HG03066 (cell line): ENCODE measurements around the gene MGAT3.
"Not testable (repeated sequence)": the region's sequence is repeated elsewhere in the genome, so short reads cannot be mapped to it uniquely, and the experiment has no call there.

Experiments
- ATAC-seq: cut with Tn5 transposase; IDR thresholded peaks from one replicate; pipeline ENCODE4 v1.9.1; 2021; ENCODE audit warnings: low read depth; ENCODE audit not compliant: unreplicated experiment

Gene MGAT3, protein sequence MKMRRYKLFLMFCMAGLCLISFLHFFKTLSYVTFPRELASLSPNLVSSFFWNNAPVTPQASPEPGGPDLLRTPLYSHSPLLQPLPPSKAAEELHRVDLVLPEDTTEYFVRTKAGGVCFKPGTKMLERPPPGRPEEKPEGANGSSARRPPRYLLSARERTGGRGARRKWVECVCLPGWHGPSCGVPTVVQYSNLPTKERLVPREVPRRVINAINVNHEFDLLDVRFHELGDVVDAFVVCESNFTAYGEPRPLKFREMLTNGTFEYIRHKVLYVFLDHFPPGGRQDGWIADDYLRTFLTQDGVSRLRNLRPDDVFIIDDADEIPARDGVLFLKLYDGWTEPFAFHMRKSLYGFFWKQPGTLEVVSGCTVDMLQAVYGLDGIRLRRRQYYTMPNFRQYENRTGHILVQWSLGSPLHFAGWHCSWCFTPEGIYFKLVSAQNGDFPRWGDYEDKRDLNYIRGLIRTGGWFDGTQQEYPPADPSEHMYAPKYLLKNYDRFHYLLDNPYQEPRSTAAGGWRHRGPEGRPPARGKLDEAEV

DNA sequence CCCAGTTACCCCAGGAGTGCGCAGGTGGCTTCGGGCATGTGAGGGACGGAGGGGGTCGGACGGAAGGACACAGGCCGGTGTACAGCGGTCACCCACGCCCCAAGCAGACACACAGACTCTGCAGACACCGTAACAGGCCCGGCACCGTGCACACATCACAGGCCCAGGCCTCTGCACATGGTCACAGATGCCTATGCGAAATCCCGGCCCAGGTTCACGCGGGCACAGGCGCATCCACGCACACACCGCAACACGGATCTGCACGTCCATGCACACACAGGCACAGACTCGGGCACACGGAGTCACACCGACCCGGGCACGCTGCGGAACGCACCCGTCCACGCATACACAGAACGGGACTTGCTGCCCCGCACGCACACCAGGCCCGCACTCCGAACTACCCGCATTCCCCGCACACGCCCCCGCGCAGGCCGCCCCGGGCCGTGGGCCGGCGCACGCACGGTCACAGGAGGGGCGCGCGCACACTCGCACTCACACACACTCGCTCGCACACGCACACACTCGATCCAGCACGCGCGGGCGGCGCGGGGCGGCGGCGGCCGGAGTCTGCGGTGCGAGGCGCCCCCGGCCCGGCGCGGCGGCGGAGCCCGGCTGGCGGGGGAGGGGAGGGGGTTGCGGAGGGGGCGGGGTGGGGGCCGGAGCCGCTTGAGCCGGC lies at the start of gene MGAT3:
MGAT3 (plus strand) TSS at position 491 of the 676 bp plus-strand sequence. CDS start 30,336 bp downstream, outside the sequence.
- ATAC-seq: no peak

DNA sequence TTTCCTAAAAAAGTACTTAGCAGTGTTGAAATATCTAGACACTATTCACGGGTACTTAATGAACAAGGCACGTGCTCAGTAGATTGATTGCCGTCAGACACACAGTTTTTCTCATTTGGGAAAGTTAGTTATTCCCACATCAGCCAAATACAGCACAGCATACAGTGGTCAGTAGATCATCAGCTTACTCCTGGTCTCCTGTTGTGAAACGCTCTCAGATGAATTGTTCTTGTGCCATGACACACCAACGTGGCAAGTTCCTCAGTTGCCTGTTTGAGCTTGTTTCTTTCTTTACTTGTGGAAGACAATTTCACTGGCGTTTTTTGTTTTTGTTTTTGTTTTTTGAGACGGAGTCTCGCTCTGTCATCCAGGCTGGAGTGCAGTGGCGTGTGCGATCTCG lies 48.6 kb upstream of the MGAT3 start:
- ATAC-seq: no peak

DNA sequence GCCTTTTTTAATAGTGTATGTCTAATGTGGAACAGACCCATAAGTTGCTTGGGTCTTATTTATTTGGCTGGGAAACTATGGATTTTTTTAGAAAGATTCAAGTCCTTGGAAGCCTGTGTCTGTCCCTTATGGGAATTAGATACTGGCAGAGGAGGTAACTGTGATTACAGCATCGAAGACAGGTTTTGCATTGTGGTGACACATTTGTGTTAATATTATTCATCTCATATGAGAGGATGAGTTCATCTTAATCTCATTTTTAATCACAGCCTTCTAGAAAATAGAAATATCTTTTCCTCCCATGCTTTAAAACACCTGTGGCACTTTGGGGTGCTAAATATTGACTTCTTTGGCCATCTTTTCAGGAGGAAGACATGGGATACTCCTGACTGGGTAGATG lies 48.0 kb upstream of the MGAT3 start:
- ATAC-seq: no peak

DNA sequence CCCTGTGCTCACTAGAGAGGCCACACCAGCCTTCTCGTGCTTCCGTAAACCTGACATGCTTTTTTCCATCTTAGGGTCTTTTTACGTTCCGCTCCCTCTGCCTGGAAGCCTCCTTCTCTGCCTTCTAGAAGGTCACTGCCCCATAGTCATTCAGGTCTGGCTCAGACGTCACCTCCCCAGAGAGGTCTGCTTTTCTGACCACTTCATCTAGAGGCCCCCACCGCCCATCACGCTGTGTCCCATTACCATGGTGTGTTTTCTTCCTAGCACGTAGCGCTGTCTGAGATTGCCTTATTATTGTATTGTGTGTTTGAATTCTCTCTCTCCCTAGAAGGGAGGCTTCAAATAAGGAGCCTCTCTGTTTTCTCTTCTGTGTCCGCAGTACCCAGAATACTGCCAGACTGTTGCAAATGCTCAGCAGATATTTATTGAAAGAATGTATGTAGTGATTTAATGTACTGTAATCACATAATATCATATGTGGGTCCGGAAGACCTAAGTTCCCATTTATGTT lies 47.2 kb upstream of the MGAT3 start:
- no peak for ATAC-seq

DNA sequence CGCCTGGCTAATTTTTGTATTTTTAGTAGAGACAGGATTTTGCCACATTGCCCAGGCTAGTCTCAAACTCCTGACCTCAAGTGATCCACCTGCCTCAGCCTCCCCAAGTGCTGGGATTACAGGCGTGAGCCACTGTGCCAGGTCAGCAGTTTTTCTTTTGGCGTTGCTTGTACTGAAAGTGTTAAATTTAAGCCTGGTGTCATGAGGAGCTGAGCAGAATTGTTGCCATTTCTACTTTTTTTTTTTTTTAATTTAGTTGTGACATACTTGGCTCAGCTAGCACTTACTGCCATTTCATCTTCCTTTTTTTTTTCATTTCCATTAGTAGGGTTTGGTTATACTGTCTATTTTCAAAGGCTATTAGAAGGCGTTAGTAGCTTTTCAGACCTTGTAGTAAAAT lies 46.5 kb upstream of the MGAT3 start:
- no peak for ATAC-seq

DNA sequence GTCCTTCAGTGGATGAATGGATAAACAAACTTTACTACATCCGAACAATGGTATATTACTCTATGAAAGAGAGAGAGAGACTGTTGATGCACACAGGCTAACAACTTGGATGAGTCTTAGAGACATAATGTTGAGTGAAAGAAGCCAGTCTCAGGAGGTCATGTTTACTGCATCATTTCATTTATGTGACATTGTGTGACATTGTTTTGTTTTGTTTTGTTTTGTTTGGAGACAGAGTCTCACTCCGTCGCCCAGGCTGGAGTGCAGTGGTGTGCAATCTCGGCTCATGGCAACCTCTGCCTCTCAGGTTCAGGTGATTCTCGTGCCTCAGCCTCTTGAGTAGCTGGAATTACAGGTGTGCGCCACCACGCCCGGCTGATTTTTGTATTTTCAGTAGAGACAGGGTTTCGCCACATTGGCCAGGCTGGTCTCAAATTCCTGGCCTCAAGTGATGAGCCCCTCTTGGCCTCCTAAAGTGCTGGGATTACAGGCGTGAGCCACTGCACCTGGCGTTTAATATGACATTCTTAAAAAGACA lies 44.9 kb upstream of the MGAT3 start:
- not testable (repeated sequence) for ATAC-seq

DNA sequence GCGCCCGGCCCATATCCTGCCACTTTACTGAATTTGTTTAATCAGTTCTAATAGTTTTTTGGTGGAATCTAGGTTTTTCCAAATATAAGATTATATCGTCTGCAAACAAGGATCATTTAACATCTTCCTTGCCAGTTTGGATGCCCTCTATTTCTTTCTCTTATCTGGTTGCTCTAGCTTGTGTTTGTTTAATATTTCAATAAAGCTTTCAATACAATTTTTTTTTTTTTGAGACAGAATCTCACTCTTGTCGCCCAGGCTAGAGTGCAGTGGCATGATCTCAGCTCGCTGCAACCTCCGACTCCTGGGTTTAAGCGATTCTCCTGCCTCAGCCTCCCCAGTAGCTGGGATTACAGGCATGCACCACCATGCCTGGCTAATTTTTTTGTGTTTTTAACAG lies 43.6 kb upstream of the MGAT3 start:
- ATAC-seq: not testable (repeated sequence)

DNA sequence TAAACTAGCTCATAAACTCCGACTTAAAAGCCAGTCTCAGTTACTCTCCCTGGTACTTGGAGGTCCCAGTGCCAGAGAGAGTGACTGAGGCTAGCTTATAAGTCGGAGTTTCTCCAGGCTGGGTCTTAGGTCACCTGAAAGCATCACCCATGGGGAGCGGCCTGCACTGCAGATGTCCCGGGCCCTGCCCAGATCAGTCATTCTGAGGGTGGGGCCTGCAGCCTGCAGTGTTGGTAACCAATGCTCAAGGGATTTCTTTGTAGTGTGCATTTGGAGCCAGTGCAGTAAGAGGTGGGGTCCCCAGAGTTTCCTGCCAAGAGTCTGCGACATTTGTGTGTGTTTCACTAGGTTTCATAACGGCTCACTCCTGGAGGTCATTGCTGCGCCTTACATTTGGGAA lies 42.4 kb upstream of the MGAT3 start:
- ATAC-seq: no peak

DNA sequence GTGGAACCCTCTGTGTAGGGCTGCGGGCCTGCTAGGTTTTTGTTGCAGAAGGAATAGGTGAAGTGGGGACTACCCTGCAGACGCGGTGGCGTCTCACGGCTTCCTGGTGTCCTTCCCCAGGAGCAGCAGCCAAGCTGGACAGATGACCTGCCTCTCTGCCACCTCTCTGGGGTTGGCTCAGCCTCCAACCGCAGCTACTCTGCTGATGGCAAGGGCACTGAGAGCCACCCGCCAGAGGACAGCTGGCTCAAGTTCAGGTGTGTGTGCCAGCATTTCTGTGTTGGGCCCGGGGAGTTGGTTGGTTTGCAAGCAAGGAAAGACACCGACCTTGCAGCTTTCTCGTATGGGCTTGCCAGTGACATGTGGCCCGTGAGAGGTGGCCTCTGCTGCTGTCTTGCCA lies 41.9 kb upstream of the MGAT3 start:
- ATAC-seq: no peak

DNA sequence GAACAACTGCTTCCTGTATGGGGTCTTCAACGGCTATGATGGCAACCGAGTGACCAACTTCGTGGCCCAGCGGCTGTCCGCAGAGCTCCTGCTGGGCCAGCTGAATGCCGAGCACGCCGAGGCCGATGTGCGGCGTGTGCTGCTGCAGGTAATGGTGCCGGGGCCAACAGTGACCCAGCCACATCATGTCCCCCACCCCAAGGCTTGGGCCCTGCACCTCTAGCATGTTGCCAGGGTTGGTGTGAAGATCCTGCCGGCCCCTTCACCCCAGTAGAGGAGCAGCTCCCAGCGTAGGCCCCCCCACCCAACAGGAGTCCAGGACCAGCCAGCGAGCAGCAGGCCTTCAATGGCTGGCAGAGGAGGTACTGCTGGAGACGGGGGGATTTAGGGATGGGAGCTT lies 41.3 kb upstream of the MGAT3 start:
- no peak for ATAC-seq

DNA sequence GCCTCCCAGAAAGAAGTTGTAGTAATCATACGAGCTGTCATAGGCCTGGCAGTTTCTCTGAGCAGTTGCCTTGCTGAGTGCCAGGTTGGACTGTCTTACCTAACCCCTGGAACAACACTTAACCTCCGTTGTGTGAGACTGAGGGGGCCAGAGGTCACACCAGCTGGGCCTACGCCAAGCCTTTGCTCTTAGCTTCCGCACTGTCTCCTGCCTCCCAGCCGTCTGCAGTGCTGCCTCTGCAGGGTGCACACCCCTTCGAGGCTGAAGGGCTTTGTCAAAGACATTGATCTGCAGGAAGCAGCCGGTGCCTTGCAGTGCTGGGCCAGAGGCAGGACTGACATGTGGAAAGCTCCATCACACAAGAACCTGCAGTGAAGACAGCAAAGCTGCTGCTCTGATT lies 40.5 kb upstream of the MGAT3 start:
- ATAC-seq: no peak

DNA sequence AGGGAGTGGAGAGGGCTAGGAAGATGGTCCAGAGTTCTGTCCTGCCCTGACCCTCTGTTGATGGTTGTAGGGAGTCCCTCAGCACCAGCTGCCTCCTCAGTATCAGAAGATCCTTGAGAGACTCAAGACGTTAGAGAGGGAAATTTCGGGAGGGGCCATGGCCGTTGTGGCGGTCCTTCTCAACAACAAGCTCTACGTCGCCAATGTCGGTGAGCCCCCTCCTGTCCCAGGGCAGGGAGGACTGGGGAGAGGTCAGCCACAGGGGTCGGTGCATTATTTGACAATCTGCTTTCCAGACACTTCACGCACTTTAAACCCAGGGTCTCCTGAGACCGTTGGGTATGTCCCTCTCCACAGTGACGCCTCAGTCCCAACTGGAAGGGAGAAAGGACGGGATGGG lies 39.2 kb upstream of the MGAT3 start:
- no peak for ATAC-seq

DNA sequence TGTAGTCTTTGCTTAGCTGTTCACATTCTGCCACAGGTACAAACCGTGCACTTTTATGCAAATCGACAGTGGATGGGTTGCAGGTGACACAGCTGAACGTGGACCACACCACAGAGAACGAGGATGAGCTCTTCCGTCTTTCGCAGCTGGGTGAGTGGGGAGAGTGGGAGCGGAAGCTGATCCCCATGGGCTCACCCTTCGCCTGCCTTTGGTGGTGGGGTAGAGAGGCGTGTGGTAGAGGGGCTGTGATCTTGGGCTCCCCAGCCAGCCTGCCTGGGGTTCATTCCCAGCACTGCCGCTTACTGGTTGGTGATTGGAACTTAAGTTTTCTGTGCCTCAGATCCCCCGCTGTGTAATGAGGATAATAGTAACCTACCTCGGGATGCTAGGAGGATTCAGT lies 38.1 kb upstream of the MGAT3 start:
- no peak for ATAC-seq

DNA sequence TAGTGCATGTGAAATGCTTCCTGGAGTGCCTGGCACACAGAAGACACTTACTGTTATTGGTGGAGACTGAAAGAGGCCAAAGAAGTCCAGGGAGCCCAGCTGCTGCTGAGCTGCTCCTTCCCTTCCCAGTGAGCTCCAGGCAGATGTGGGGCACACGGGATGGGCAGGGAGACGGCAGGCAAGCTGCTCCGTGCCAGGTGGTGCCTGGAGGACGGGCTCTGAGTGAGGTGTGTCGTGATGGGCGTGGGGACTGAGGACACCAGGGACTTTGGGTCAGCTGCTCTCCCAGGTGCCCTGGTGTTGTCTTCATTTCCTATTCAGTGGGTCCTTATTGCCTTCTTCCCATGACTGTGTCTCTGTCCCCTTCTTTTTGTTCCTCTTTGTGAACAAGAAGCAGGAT lies 37.7 kb upstream of the MGAT3 start:
- no peak for ATAC-seq

DNA sequence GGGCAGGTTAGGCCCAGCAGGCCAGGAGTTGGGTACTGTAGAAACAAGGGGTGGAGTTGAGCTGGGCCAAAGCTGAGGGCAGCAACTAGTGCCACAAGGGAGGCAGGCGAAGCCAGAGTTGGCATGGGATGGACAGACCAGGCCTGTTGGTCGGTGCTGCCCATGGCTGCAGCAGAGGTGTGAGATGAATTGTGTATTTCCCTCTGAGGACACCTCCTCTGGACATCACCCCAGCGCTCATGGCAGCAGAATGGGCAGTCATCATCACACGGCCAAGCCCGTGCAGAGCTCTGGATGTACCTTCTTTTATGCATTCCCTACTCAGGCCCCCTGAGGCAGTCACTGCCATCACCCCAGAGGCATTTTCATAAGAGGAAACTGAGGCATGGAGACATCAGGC lies 36.9 kb upstream of the MGAT3 start:
- ATAC-seq: no peak

DNA sequence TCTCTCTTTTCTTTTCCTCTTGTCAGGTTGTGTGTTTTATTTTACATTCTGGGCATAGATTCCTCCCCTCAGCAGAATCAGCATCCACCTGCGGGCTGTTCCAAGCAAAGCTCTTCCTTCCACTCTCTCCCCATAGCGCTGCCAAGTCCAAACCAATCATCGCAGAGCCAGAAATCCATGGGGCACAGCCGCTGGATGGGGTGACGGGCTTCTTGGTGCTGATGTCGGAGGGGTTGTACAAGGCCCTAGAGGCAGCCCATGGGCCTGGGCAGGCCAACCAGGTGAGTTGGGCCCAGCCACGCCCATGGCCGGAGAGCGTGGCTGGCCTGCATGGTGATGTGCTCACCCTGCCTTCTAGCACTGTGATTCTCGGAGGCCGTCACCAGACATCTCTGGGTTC lies 35.1 kb upstream of the MGAT3 start:
- no peak for ATAC-seq

DNA sequence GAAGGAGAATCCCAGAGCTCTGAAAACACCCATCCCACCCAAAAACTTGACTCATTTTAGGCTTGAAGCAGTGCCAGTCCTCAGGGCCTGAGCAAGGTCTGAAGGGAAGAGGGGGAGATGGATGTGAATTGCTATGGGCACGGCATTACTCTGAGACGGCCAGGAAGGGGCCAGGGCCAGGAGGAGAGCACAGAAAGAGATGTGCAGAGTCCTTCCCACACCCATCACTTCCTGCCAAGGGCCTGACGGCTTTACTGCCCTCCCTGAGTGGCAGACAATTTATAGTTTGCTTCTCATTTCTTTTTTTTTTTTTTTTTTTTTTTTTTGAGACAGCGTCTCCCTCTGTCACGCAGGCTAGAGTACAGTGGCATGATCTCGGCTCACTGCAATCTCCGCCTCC lies 34.7 kb upstream of the MGAT3 start:
- ATAC-seq: no peak

DNA sequence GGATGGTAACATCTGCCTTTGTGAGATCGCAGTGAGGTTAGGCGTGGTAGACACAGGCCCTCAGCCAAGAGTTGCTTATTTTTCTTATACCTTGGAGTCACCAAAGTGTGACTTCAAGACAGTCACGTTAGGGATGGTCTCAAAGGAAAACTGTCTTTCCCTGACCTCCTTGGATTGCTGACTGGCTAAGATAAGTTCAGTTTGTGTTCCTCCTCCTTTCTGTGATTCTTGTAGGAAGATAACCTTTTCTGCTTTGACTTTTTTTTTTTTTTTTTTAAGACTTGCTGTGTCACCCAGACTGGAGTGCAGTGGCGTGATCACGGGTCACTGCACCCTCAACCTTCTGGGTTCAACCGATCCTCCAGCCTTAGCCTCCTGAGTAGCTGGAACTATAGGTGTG lies 34.1 kb upstream of the MGAT3 start:
- ATAC-seq: no peak

DNA sequence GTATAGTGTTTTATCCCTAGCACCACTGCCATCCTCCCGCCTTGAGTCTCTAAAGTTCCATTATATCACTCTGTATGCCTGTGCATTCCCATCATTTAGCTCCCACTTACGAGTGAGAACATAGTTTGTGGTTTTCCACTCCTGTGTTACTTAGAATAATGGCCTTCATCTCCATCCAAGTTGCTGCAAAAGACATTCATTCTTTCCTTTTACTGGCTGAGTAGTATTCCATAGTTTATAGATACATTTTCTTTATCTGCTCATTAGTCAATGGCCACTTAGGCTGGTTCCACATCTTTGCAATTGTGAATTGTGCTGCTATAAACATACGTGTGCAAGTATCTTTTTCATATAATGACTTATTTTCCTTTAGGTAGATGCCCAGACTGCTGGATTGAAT lies 32.8 kb upstream of the MGAT3 start:
- no peak for ATAC-seq

DNA sequence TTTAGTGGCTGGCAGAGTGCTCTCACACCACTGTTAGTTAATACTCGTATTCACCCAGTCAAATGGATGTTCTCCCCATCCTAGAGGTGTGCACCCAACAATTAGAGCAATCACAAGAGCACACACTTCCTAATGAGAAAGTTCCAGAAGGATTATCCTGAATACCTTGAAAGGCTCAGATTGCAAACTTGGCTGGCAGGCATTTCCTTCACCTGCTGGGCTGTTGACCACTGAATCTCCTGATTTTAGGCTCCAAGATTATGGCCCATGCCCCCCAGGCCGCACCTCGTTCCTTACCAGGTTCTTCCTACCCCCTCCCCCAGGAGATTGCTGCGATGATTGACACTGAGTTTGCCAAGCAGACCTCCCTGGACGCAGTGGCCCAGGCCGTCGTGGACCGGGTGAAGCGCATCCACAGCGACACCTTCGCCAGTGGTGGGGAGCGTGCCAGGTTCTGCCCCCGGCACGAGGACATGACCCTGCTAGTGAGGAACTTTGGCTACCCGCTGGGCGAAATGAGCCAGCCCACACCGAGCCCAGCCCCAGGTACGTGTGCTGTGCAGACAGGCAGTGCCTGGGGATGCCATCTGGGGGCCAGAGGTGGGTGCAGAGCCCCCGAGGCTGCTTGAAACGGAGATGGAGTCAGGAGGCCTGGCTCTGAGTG lies 30.3 kb upstream of the MGAT3 start:
- ATAC-seq: no peak
